H9 (cell line): Measurements from ENCODE around the gene DENND4A. TPM values are rescaled to one million over a fixed set of nuclear protein-coding genes. Genes with fewer than 3 reads are reported as not detected.

Experiments
- DNase-seq: peaks from one replicate; pipeline ENCODE4 v3.0.0-alpha.2; 2017
- H2AFZ ChIP-seq: one replicate; pipeline ENCODE4 v1.6.1; 2013; ENCODE audit warnings: mild to moderate bottlenecking, low read length, control low read depth, moderate library complexity
- H2AK5ac ChIP-seq: 2 replicates; pipeline ENCODE4 v1.6.1; 2013; ENCODE audit warnings: low read length, control low read depth, mixed read lengths; ENCODE audit not compliant: insufficient read length
- H2BK120ac ChIP-seq: one replicate; pipeline ENCODE4 v1.6.1; 2013; ENCODE audit warnings: low read depth, mild to moderate bottlenecking, low read length, control low read depth, inconsistent platforms; ENCODE audit not compliant: poor library complexity, severe bottlenecking
- H2BK12ac ChIP-seq: 2 replicates; pipeline ENCODE4 v1.6.1; 2013; ENCODE audit warnings: low read length, control low read depth, mixed read lengths, low read depth; ENCODE audit not compliant: insufficient read length
- H2BK15ac ChIP-seq: 2 replicates; pipeline ENCODE4 v1.6.1; 2013; ENCODE audit warnings: low read depth, low read length, control low read depth
- H2BK20ac ChIP-seq: one replicate; pipeline ENCODE4 v1.6.1; 2013; ENCODE audit warnings: low read depth, mild to moderate bottlenecking, low read length, control low read depth, inconsistent platforms; ENCODE audit not compliant: poor library complexity, severe bottlenecking
- H2BK5ac ChIP-seq: 2 replicates; pipeline ENCODE4 v1.6.1; 2013; ENCODE audit warnings: low read length, control low read depth, mixed read lengths; ENCODE audit not compliant: insufficient read length
- H3K14ac ChIP-seq: 2 replicates; pipeline ENCODE4 v1.6.1; 2013; ENCODE audit warnings: low read length, control low read depth; ENCODE audit not compliant: insufficient read depth
- H3K18ac ChIP-seq: 2 replicates; pipeline ENCODE4 v1.6.1; 2013; ENCODE audit warnings: low read depth, mild to moderate bottlenecking, mixed read lengths, low read length, control low read depth; ENCODE audit not compliant: insufficient read length
- H3K23ac ChIP-seq: 2 replicates; pipeline ENCODE4 v1.6.1; 2013; ENCODE audit warnings: low read length, control low read depth, mixed read lengths, low read depth; ENCODE audit not compliant: insufficient read length
- H3K23me2 ChIP-seq: 2 replicates; pipeline ENCODE4 v1.6.1; 2013; ENCODE audit warnings: low read depth, mild to moderate bottlenecking, mixed read lengths, low read length, control low read depth; ENCODE audit not compliant: insufficient read length, poor library complexity, severe bottlenecking
- H3K27ac ChIP-seq: 2 replicates; pipeline ENCODE4 v1.5.1; 2013; ENCODE audit warnings: low read length, control low read depth, mixed read lengths, low read depth; ENCODE audit not compliant: insufficient read length
- H3K27me3 ChIP-seq: 2 replicates; pipeline ENCODE4 v1.6.1; 2013; ENCODE audit warnings: low read length, control low read depth, inconsistent platforms; ENCODE audit not compliant: insufficient read depth
- H3K4ac ChIP-seq: 2 replicates; pipeline ENCODE4 v1.6.1; 2013; ENCODE audit warnings: low read depth, mild to moderate bottlenecking, control low read depth, inconsistent platforms, low read length, moderate library complexity
- H3K4me1 ChIP-seq: 2 replicates; pipeline ENCODE4 v1.6.1; 2013; ENCODE audit warnings: low read length, control low read depth, inconsistent platforms; ENCODE audit not compliant: insufficient read depth
- H3K4me2 ChIP-seq: 2 replicates; pipeline ENCODE4 v1.6.1; 2013; ENCODE audit warnings: low read length, control low read depth, mixed read lengths; ENCODE audit not compliant: insufficient read length, insufficient read depth
- H3K56ac ChIP-seq: 2 replicates; pipeline ENCODE4 v1.6.1; 2013; ENCODE audit warnings: low read depth, mild to moderate bottlenecking, mixed read lengths, low read length, control low read depth; ENCODE audit not compliant: insufficient read length
- H3K79me1 ChIP-seq: 2 replicates; pipeline ENCODE4 v1.6.1; 2013; ENCODE audit warnings: low read depth, mild to moderate bottlenecking, moderate library complexity, low read length, control low read depth, inconsistent platforms; ENCODE audit not compliant: insufficient read depth, poor library complexity, severe bottlenecking
- H3K79me2 ChIP-seq: 2 replicates; pipeline ENCODE4 v1.6.1; 2013; ENCODE audit warnings: low read length, control low read depth, inconsistent platforms; ENCODE audit not compliant: insufficient read depth
- H3K9ac ChIP-seq: 2 replicates; pipeline ENCODE4 v1.6.1; 2013; ENCODE audit warnings: low read length, control low read depth, mixed read lengths; ENCODE audit not compliant: insufficient read length; ENCODE audit errors: extremely low read depth
- H3K9me3 ChIP-seq: one replicate; pipeline ENCODE4 v1.6.1; 2013; ENCODE audit warnings: low read depth, low read length, inconsistent platforms; ENCODE audit not compliant: control insufficient read depth
- H3T11ph ChIP-seq: one replicate; pipeline ENCODE4 v1.6.1; 2013; ENCODE audit warnings: mild to moderate bottlenecking, low read length, control low read depth, inconsistent platforms
- H4K20me1 ChIP-seq: one replicate; pipeline ENCODE4 v1.6.1; 2013; ENCODE audit not compliant: control insufficient read depth, insufficient read length, insufficient read depth
- H4K5ac ChIP-seq: 2 replicates; pipeline ENCODE4 v1.6.1; 2013; ENCODE audit warnings: low read depth, mild to moderate bottlenecking, mixed read lengths, low read length, control low read depth; ENCODE audit not compliant: insufficient read length
- H4K8ac ChIP-seq: replicated peaks from 2 replicates; pipeline ENCODE4 v1.6.1; 2013; ENCODE audit warnings: low read length, control low read depth, mixed read lengths, low read depth; ENCODE audit not compliant: insufficient read length
- H4K91ac ChIP-seq: 2 replicates; pipeline ENCODE4 v1.6.1; 2013; ENCODE audit warnings: low read depth, mild to moderate bottlenecking, moderate library complexity, mixed read lengths, low read length, control low read depth; ENCODE audit not compliant: insufficient read length
- H3K27ac Mint-ChIP-seq, 3 experiments: 2 replicates in 2 of 3; 3 replicates in 1 of 3; pipeline ENCODE4 v1.8.0; 2020 to 2021; ENCODE audit warnings: mixed read lengths in 3 of 3, mild to moderate bottlenecking in 1 of 3, moderate library complexity in 1 of 3
- H3K27me3 Mint-ChIP-seq: 2 replicates; pipeline ENCODE4 v1.8.0; 2021; ENCODE audit warnings: low read depth, mild to moderate bottlenecking, moderate library complexity, mixed read lengths
- H3K36me3 Mint-ChIP-seq, 3 experiments: 2 replicates in 2 of 3; 3 replicates in 1 of 3; pipeline ENCODE4 v1.8.0; 2020 to 2021; ENCODE audit warnings: low read depth in 3 of 3, mixed read lengths in 3 of 3; ENCODE audit not compliant: insufficient read depth in 1 of 3
- H3K4me1 Mint-ChIP-seq, 2 experiments: 2 replicates each; pipeline ENCODE4 v1.8.0; 2020; ENCODE audit warnings: mixed read lengths in 2 of 2
- H3K4me3 Mint-ChIP-seq, 2 experiments: 2 replicates in 1 of 2; 3 replicates in 1 of 2; pipeline ENCODE4 v1.8.0; 2020 to 2021; ENCODE audit warnings: mild to moderate bottlenecking in 2 of 2, mixed read lengths in 2 of 2, moderate library complexity in 1 of 2
- H3K9me3 Mint-ChIP-seq, 2 experiments: 2 replicates in 1 of 2; 3 replicates in 1 of 2; pipeline ENCODE4 v1.8.0; 2020; ENCODE audit warnings: mild to moderate bottlenecking in 2 of 2, mixed read lengths in 2 of 2, moderate library complexity in 1 of 2
- WGBS: extraction: QIAGEN DNeasy Blood & Tissue Kit; methylation state at CpG from one replicate; pipeline ENCODE4 v1.1.7; 2013; ENCODE audit warnings: missing lambda C conversion rate, low lambda C conversion rate, mixed read lengths; ENCODE audit not compliant: insufficient read length; ENCODE audit errors: extremely low coverage; 5-methylcytosine and 5-hydroxymethylcytosine counted together
- long read RNA-seq: library from polyadenylated mRNA; unstranded; transcript quantifications from one replicate; pipeline ENCODE4 v2.0.0, GENCODE V29; 2020
- total RNA-seq: library from RNA; stranded (reverse); gene quantifications from 2 replicates; pipeline ENCODE4 v1.2.1, GENCODE V29; 2021
- TF ChIP-seq, protein P1 (sequence below): fragments of 200-600 bp; sonication (generic); conservative IDR thresholded peaks from 3 replicates; pipeline ENCODE4 v1.8.0; 2021; ENCODE audit warnings: antibody characterized with exemption, mild to moderate bottlenecking

The DENND4A gene
- total RNA-seq, result 4.7 and 4.8 TPM in 2 replicates
- long read RNA-seq, partial matches to known transcripts, result 4 of 5 reads
- long read RNA-seq, other reads (novel, unspliced or antisense), result 1 of 5 reads

GRCh38 chr15:65792138-65792987 lies at the start of gene DENND4A:
TSS of gene DENND4A (minus strand) at chr15:65792293. CDS start at chr15:65756450, 35,843 bp downstream.
- H3K79me2 ChIP-seq, result no peaks in the 10 kb centered on the region
- H3T11ph ChIP-seq, result no peak within 1 kb of the TSS
- H2BK20ac ChIP-seq, result no peak within 1 kb of the TSS
- no peaks in the 10 kb centered on the region for H3K79me1 ChIP-seq
- H2BK12ac ChIP-seq, result no peak within 1 kb of the TSS
- H3K18ac ChIP-seq, result peak within 1 kb of the TSS; percentile 80
- H3K27ac ChIP-seq, result peak within 1 kb of the TSS; percentile 31
- H4K5ac ChIP-seq, result no peak within 1 kb of the TSS
- no peak within 1 kb of the TSS for H2AK5ac ChIP-seq
- H3K27me3 ChIP-seq, result no peaks in the 10 kb centered on the region
- peak; percentile 98 for DNase-seq
- H3K36me3 Mint-ChIP-seq, result no peaks in the 10 kb centered on the region
- no peak within 1 kb of the TSS for H4K8ac ChIP-seq
- no peaks in the 10 kb centered on the region for H4K20me1 ChIP-seq
- WGBS, result no CpG with 5 or more reads among the region's 63 CpGs
- H3K9me3 Mint-ChIP-seq, result no peaks in the 10 kb centered on the region
- H4K91ac ChIP-seq, result no peak within 1 kb of the TSS
- TF ChIP-seq, protein P1, sequence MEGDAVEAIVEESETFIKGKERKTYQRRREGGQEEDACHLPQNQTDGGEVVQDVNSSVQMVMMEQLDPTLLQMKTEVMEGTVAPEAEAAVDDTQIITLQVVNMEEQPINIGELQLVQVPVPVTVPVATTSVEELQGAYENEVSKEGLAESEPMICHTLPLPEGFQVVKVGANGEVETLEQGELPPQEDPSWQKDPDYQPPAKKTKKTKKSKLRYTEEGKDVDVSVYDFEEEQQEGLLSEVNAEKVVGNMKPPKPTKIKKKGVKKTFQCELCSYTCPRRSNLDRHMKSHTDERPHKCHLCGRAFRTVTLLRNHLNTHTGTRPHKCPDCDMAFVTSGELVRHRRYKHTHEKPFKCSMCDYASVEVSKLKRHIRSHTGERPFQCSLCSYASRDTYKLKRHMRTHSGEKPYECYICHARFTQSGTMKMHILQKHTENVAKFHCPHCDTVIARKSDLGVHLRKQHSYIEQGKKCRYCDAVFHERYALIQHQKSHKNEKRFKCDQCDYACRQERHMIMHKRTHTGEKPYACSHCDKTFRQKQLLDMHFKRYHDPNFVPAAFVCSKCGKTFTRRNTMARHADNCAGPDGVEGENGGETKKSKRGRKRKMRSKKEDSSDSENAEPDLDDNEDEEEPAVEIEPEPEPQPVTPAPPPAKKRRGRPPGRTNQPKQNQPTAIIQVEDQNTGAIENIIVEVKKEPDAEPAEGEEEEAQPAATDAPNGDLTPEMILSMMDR, result no peak
- no peaks in the 10 kb centered on the region for H3K9me3 ChIP-seq
- H3K14ac ChIP-seq, result peak within 1 kb of the TSS; percentile 54; the same call in 1 of the 2 replicates
- H3K23ac ChIP-seq, result no peak within 1 kb of the TSS
- peak within 1 kb of the TSS; percentile 79 for H3K9ac ChIP-seq
- no peak within 1 kb of the TSS for H2BK120ac ChIP-seq
- peak within 1 kb of the TSS; percentile 96 for H3K4me2 ChIP-seq
- H3K4me3 Mint-ChIP-seq, result peak within 1 kb of the TSS; percentile 88 to 92
- no peak within 1 kb of the TSS for H2AFZ ChIP-seq
- H3K4me1 Mint-ChIP-seq, result peaks cover 23 to 26% of the 10 kb centered on the region in 2 experiments
- H3K23me2 ChIP-seq, result peaks cover 6% of the 10 kb centered on the region
- H2BK5ac ChIP-seq, result no peak within 1 kb of the TSS
- H3K27me3 Mint-ChIP-seq, result 0 out of 2 replicates have a peak, but pooled peaks cover 2% of the 10 kb centered on the region
- no peak within 1 kb of the TSS for H3K56ac ChIP-seq
- H2BK15ac ChIP-seq, result no peak within 1 kb of the TSS
- peaks cover 5% of the 10 kb centered on the region; the same call in 1 of the 2 replicates for H3K4me1 ChIP-seq
- H3K4ac ChIP-seq, result no peak within 1 kb of the TSS
- H3K27ac Mint-ChIP-seq, result peak within 1 kb of the TSS; percentile 94 to 99 (median 97)
